HG03378 (cell line): ENCODE data around the gene ZBTB5.
"Not testable (repeated sequence)": the region's sequence is repeated elsewhere in the genome, so short reads cannot be mapped to it uniquely, and the experiment has no call there.

Experiments
- ATAC-seq: cut with Tn5 transposase; IDR thresholded peaks from one replicate; pipeline ENCODE4 v1.9.1; 2021; ENCODE audit warnings: mild to moderate bottlenecking, moderate library complexity; ENCODE audit not compliant: unreplicated experiment

ZBTB5 gene

GRCh38 chr9:37465249-37466036 is at the start of gene ZBTB5:
TSS of gene ZBTB5 (minus strand) at chr9:37465450. CDS start at chr9:37442551, 22,899 bp downstream.
- peak; percentile 84 for ATAC-seq

DNA sequence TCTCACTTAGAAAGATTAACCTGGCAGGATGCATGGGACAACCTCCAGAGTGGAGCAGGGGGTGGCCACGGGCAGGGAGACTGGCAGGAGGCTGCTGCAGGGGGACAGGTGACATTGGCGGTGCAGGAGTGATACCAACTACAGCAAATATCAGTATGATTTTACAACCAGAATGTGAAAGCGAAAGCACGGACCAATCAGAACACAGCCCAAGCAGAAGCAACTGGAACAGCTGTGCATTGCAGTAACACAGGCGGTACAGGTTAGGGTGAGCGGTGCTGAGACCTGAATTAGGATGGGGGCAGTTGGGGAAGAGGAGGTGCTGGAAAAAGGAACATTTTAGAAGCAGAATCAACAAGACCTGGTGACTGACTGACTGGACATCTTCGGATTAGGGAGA is 49.7 kb upstream of the ZBTB5 start:
- ATAC-seq = no peak

DNA sequence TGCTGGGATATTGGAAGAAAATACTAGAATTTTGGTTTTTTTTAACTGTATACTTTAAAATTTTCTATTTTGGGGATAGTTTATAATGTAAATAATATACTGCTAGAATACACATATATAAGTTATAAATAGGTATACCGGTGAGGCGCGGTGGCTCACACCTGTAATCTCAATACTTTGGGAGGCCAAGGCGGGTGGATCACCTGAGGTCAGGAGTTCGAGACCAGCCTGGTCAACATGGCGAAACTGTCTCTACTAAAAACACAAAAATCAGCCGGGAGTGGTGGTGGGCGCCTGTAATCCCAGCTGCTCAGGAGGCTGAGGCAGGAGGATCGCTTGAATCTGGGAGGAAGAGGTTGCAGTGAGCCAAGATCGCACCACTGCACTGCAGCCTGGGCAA is 49.2 kb upstream of the ZBTB5 start:
- not testable (repeated sequence) for ATAC-seq

- ATAC-seq = no peak
These were observed 47.2 kb upstream of the ZBTB5 start for GRCh38 chr9:37512437-37512836.

DNA sequence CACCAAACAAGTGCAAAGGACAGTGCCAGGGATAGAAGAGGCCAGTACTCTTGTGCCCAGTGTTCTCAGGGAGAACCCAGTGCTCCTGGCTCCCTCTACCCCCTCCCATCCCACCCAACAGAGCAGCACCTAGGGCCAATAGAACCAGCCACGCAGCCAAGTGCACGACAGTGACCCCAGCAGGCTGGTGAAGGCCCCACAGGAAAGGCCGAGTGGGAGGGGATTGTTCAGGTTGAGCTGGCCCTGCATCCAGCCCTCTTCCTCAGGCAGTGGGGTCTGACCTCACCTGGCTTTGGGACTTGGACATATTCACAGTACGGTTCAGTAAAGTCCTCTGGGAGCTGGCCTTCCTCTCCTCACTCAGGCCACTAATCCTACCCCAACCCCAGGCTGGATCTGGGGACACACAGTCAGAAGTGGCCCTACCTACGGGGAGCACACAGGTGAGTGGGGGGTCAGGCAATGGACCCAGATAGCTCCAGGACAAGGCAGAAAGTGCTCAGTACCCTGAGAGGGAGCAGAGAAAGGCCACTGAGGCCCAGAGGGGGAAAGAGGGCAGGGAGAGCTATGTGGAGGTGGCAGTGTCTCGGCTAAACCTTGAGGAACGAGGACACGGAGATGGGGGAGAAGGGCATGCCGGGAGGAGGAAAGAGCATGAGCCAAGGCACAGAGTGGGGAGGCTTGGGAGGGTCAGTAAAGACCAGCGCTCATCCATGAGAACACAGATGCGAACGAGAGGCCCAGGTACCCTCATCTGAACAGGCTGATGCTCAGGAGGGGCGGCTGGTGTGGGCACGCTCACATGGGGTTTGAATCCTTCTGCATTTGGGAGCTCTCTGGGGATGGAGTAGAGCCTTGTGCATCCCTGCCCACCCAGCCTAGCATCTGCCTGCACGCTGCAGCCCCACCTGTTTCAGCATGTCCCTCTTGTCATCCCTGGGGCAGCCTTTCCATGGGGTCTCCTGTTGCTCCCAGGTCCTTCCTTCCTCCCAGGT is 46.1 kb upstream of the ZBTB5 start:
- no peak for ATAC-seq

DNA sequence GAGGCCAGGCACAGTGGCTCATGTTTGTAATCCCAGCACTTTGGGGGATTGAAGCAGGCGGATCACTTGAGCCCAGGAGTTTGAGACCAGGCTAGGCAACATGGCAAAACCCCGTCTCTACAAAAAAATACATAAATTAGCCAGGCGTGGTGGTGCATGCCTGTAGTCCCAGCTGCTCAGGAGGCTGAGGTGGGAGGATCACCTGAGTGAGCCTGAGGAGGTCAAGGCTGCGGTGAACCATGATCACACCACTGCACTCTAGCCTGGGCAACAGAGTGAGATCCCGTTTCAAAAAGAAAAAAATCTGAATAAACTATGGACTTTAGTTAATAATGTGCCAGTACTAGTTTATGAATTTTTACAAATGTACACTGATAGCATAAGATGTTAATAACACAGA is 44.8 kb upstream of the ZBTB5 start:
- not testable (repeated sequence) for ATAC-seq

DNA sequence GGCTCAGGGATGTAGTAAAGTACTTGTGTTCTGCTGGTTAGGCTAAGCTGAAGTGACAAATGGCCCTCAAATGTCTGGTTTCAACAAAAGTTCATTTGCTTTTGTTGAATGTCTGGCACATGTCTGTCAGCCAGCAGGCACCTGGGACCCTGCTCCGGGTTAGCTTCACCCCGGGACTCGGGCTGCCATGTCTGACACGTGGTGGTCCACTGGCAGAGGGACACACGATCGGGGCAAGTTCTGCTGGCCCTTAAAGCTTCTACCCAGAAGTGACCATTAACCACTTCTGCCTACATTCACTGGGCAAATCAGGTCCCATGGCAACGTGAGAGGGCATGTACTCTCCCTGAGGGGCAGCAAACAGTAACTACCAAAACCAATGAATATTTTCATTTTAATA is 44.3 kb upstream of the ZBTB5 start:
- no peak for ATAC-seq

GRCh38 chr9:37508834-37509206 is 43.6 kb upstream of the ZBTB5 start:
- ATAC-seq = no peak

GRCh38 chr9:37508135-37508833 is 43.0 kb upstream of the ZBTB5 start:
- ATAC-seq = no peak

DNA sequence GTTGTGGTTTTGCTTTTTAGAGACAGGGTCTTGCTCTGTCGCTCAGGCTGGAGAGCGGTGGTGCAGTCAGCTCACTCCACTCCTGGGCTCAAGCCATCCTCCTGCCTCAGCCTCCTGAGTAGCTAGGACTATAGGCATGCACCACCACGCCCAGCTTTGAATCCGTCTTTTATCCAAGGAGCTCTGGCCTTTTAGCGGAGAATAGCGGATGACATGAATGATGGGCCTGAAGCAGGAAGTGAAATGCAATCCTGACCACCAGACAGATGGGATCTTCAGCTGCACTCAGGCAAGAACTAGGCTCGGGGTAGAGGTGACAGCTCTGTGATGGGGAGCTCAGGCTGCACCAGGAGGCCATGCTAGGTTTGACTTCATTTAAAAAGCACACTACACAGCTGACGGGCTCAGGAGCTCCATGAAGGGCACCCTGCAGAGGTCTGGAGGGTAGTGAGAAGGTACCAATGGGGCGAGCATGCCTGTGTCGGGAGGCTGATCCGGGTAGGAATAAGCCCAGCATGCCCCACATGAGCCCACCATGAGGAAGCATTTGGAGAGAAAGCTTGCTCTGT is 42.4 kb upstream of the ZBTB5 start:
- no peak for ATAC-seq

GRCh38 chr9:37504605-37505004 is 39.4 kb upstream of the ZBTB5 start:
- no peak for ATAC-seq

- ATAC-seq = no peak
These were observed 38.5 kb upstream of the ZBTB5 start for GRCh38 chr9:37503736-37504135.

GRCh38 chr9:37501957-37502596 is 36.8 kb upstream of the ZBTB5 start:
- ATAC-seq = no peak

GRCh38 chr9:37499297-37499696 is 34.0 kb upstream of the ZBTB5 start:
- no peak for ATAC-seq

DNA sequence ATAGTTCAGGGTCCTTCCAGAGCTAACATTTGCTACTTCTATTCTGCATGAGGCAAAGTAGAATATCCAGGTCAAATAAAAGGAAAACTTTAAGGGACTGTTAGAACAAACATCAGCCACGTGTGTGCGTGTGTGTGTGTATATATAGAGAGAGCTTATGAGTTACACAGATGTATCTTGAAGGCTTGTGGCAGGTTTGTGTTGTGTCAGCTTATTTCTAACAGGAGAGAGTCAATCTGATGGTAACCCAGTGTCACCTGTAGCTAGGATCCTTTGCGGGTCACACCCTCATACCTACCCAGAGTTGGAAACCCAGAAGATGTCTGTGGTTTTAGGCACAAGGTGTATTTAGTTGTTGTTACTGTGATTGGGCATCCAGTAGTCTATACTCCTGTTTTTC is 33.2 kb upstream of the ZBTB5 start:
- ATAC-seq = no peak

GRCh38 chr9:37497320-37497719 is 32.1 kb upstream of the ZBTB5 start:
- no peak for ATAC-seq

- no peak for ATAC-seq
These were observed 30.8 kb upstream of the ZBTB5 start for GRCh38 chr9:37496020-37496419.

DNA sequence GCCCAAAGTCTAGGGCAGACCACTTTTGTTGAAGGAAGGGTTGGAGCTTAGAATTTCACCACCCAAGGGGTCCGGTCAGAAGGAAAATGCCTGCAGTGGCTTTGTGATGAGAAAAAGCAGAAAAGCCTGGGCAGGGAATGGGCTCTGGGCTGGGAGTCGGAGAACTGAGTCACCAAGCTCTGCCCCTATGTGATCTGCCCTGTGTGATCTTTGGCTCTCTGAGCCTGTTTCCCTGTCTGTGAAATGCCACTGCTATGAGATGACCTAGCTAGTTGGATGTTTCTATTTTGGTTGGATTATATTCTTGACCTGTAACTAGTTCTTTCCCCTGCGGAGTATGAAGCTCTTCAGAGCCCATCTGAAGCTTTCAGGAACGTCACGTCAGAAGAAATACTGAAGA is 30.3 kb upstream of the ZBTB5 start:
- no peak for ATAC-seq

DNA sequence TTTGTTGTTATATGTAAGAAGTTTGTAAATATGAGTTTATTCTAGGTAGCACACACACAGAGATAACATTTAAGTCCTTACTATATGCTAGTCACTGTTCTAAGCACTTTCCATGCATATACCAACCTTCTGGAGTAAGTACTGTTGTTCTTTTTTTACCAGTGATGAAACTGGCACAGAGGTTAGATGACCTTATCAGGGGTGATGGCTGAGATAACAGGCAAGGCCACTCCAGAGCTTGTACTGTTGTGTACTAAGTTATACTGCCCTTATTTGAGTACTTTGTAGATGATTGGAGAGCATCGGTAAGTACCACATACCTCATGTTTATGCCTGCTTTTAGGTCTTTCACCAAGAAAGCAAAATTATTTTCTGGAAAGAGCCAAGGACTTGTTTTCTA is 26.7 kb upstream of the ZBTB5 start:
- ATAC-seq = no peak
